ENCODE results near the gene PRKAR1B.
A peak's percentile ranks its signal among the peaks of the same experiment; 100 is the strongest.

The PRKAR1B gene

GRCh38 chr7:521221-522070 is 205.6 kb downstream of the PRKAR1B start:
- DNase-seq (ENCODE audit: low spot score): peak; percentile 64

- no peak for DNase-seq (ENCODE audit: low spot score)
Observed at GRCh38 chr7:520503-521161, 206.4 kb downstream of the PRKAR1B start.

GRCh38 chr7:519484-520390 is 207.3 kb downstream of the PRKAR1B start, which contains the start of gene PDGFA:
Gene PDGFA (minus strand): TSS chr7:519846. CDS start chr7:519001, 845 bp downstream.
- DNase-seq (ENCODE audit: low spot score): peak; percentile 82

- DNase-seq (ENCODE audit: low spot score): peak; percentile 69
Observed at GRCh38 chr7:518630-519483, 208.2 kb downstream of the PRKAR1B start.

- peak; percentile 66 for DNase-seq (ENCODE audit: low spot score)
Observed at GRCh38 chr7:517774-518629, 209.1 kb downstream of the PRKAR1B start.

- peak; percentile 84 for DNase-seq (ENCODE audit: low spot score)
Observed at GRCh38 chr7:516606-517456, 210.2 kb downstream of the PRKAR1B start.

- no peak for DNase-seq (ENCODE audit: low spot score)
Observed at GRCh38 chr7:516216-516605, 210.9 kb downstream of the PRKAR1B start.

GRCh38 chr7:515628-516027 is 211.5 kb downstream of the PRKAR1B start:
- DNase-seq (ENCODE audit: low spot score): no peak

GRCh38 chr7:514651-515598 is 212.2 kb downstream of the PRKAR1B start:
- DNase-seq (ENCODE audit: low spot score): no peak

- no peak for DNase-seq (ENCODE audit: low spot score)
Observed at GRCh38 chr7:514242-514641, 212.8 kb downstream of the PRKAR1B start.

GRCh38 chr7:513521-514166 is 213.4 kb downstream of the PRKAR1B start:
- no peak for DNase-seq (ENCODE audit: low spot score)

GRCh38 chr7:512541-513311 is 214.4 kb downstream of the PRKAR1B start:
- DNase-seq (ENCODE audit: low spot score): no peak

- no peak for DNase-seq (ENCODE audit: low spot score)
Observed at GRCh38 chr7:512146-512510, 215.0 kb downstream of the PRKAR1B start.

- DNase-seq (ENCODE audit: low spot score): no peak
Observed at GRCh38 chr7:511476-512145, 215.5 kb downstream of the PRKAR1B start.

GRCh38 chr7:510782-511281 is 216.2 kb downstream of the PRKAR1B start:
- DNase-seq (ENCODE audit: low spot score): no peak

GRCh38 chr7:510131-510481 is 217.0 kb downstream of the PRKAR1B start:
- no peak for DNase-seq (ENCODE audit: low spot score)
